AG09319 (cell line): ENCODE data around the gene CANX.
"Not testable (repeated sequence)": the region's sequence is repeated elsewhere in the genome, so short reads cannot be mapped to it uniquely, and the experiment has no call there.

Experiments
- DNase-seq: peaks from one replicate; pipeline ENCODE4 v3.0.0-alpha.2; 2010; ENCODE audit warnings: low read depth; ENCODE audit errors: extremely low read depth
- TF ChIP-seq, protein P1 (sequence below): IDR thresholded peaks from 2 replicates; pipeline ENCODE4 v1.5.1; 2011; ENCODE audit warnings: low read depth, mild to moderate bottlenecking, inconsistent platforms, low read length, moderate library complexity

CANX gene

DNA sequence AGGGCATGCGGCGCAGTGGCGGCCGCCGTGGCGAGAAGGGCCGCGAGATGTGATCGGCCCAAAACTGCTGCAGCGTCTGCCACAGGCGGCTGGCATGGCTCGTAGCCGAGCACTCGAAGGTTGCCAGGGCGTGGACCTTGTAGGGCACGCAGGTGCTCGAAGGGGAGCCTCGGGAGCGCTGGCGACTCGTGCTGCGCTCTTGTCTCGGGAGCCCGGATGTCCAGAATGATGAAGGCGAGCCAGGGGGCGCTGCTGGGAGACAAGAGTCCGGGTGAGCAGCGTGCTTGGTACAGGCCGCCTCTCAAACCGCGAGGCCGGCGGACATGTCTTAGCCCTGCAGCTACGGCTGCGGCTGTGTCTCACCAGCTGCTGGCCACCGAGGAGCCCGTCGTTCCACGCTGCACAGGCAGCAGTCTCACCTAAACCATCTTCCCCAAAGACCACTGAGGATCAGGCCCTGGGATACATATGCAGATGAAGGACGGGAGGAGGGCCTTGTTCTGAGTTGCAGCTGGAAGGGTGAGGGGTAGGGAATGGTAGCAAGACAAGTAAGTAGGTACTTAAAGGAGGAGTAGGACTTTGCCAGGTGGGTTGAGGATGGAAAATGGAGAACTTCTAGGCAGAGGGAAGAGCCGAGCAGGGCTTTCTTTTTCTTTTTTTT is 19.6 kb upstream of the CANX start:
- TF ChIP-seq, protein P1, sequence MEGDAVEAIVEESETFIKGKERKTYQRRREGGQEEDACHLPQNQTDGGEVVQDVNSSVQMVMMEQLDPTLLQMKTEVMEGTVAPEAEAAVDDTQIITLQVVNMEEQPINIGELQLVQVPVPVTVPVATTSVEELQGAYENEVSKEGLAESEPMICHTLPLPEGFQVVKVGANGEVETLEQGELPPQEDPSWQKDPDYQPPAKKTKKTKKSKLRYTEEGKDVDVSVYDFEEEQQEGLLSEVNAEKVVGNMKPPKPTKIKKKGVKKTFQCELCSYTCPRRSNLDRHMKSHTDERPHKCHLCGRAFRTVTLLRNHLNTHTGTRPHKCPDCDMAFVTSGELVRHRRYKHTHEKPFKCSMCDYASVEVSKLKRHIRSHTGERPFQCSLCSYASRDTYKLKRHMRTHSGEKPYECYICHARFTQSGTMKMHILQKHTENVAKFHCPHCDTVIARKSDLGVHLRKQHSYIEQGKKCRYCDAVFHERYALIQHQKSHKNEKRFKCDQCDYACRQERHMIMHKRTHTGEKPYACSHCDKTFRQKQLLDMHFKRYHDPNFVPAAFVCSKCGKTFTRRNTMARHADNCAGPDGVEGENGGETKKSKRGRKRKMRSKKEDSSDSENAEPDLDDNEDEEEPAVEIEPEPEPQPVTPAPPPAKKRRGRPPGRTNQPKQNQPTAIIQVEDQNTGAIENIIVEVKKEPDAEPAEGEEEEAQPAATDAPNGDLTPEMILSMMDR: peak; percentile 27
- DNase-seq: no peak

DNA sequence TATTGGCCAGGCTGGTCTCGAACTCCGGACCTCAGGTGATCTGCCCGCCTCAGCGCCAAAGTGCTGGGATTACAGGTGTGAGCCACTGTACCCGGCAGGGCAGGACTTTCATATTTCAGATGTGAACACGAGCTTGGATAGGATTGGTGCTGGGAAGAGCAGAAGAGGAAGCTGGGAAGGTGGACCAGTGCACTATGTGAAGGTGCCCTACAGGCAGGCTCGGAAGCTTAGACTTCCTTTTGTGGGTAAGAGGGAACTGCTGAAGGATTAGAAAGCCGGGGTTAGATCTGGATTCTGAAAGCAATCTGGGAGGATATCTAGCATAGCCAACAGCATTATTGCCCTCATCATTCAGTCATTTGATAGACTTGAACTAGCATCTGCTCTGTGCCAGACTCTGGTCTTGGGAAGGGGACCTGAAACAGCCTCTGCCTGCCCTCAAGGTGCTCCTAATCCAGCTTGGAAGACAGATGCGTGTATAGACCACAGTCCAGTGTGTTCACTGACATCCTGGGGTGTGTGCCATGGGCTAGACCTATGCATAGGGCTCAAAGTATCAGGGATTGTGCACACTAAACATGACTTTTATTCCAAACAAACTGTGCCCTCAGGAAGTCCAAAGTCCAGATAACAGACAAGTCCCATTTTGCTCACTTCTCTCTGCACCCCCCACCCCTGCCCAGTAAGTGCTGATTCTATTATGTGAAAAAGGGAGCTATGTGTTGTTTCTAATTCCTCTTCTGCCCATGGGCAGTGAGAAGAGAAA is 18.6 kb upstream of the CANX start:
- DNase-seq: no peak
- TF ChIP-seq, protein P1: no peak

DNA sequence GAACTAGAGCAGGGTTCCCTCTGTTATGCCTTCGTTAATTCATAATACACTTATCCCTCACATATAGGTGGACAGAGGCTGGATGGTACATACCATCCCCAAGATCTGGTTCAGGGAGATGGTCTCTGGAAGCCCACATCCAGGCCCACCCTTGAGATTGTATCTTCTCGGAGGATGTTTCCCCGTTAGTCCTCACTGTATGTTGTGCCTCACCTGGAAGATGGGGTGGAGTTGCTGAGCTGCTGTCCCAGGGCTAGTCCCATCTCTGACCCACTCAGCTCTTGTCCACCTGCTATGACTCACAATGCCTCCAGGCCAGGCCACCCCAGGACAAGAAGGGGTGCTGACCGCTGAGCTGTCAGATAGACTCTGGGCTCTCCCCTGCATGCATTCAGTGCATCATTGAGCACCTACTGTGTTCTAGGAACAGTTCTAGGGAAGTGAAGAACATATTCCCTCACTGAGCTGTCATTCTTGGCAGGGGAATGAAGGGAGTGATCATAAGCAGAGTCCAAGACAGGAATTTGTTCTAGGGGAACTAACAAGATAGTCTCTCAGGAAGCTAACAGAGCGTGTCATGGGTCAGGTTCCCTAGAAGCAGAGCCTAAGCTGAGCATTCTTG is 17.9 kb upstream of the CANX start, which contains the start of gene CBY3:
Gene CBY3 (minus strand): TSS at position 255 of the 622 bp plus-strand sequence. CDS start 116 bp downstream, at position 139.
- no peak for DNase-seq
- TF ChIP-seq, protein P1: no peak

DNA sequence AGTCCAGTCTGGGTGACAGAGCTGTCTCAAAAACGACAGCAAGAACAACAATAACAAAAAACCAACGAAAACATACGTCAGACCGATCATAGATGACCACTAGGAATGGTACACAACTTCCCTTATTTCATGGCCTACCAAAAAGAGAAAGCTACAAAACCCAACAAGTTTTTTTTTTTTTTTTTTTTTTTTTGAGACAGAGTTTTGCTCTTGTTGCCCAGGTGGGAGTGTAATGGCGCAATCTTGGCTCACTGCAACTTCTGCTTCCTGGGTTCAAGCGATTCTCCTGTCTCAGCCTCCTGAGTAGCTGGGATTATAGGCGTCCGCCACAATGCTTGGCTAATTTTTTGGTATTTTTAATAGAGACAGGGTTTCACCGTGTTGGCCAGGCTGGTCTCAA is 9.6 kb upstream of the CANX start:
- not testable (repeated sequence) for DNase-seq

DNA sequence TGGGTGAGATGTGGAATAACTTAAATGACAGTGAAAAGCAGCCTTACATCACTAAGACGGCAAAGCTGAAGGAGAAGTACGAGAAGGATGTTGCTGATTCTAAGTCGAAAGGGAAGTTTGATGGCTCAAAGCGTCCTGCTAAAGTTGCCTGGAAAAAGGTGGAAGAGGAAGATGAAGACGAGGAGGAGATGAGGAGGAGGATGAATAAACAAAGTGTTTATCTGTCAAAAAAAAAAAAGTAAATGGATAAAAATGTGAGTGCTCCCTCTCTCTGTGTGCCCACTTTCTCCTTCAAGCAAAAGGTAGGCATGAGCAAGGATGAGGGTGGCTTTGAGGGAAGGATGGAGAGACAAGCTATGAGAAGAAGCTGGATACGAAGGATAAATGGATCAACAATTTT is 4.2 kb upstream of the CANX start:
- TF ChIP-seq, protein P1: no peak
- no peak for DNase-seq

DNA sequence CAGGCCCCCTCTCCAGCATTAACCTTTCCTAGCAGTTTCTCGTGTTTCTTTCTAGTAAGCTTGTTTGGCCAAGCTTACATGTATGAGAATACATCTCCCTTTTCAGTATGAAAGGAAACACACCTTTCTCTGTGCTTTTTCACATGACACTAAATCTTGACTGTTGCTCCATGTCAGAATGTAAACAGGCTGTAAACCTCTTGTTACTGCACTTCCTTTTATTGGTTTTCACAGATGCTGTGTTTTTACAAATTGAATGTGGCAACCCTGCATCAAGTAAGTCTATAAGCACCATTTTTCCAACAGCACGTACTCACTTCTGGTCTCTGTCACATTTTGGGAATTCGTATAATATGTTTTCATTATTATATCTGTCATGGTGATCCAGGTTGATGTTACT is 2.2 kb upstream of the CANX start:
- no peak for DNase-seq
- TF ChIP-seq, protein P1: no peak

DNA sequence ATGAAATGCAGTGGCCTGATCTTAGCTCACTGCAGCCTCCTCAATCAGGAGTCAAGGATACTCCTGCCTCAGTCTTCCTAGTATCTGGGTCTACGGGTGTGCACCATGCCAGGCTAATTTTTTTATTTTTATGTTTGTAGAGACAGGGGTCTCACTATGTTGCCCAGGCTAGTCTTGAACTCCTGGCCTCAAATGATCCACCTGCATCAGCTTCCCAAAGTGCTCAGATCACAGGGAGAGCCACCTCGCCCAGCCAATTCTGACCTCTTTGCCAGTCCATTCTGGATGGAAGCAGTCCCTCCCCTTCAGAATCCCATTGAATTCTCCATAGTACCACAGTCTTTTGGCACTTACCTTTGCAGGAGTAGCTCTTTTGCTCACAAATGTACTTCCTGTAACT is 1.7 kb upstream of the CANX start:
- DNase-seq: no peak
- TF ChIP-seq, protein P1: no peak

DNA sequence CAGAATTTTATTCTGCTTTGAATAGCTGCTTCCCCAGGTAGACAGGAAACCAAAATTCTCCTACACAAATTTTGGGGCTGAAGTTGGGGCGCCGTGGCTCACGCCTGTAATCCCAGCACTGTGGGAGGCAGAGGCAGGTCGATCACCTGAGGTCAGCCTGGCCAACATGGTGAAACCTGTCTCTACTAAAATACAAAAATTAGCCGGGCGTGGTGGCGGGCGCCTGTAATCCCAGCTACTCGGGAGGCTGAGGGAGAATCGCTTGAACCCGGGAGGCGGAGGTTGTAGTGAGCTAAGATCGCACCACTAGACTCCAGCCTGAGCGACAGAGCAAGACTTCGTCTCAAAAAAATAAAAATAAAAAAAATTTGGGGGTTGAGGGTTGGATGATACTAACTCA is 1.2 kb upstream of the CANX start:
- DNase-seq: not testable (repeated sequence)
